HepG2 (cell line): Measurements from ENCODE around the gene IGDCC3. TPM values are rescaled to one million over a fixed set of nuclear protein-coding genes. Genes with fewer than 3 reads are reported as not detected.

ENCODE experiments used
- ATAC-seq: fragments of 200-7000 bp; cut with Tn5 transposase; 3 replicates; pipeline ENCODE4 v1.9.1; 2020; ENCODE audit warnings: mild to moderate bottlenecking, moderate library complexity
- BruUV-seq: library from RNA; stranded (reverse); fragments of 400-500 nt; replicated peaks from 2 replicates; lab custom pipeline; 2021; lab: Mats Ljungman, UMichigan
- CTCF ChIA-PET: fragments of 300-600 bp; formaldehyde crosslinking; extraction: SDS; loops from one replicate; lab custom pipeline; 2021; ENCODE audit warnings: low total read pairs, inconsistent platforms, low intra/inter-chr PET ratio; lab: Yijun Ruan, JAX
- POLR2A ChIA-PET: fragments of 350-600 bp; sonication (Branson Sonifier 250); formaldehyde crosslinking; loops from one replicate; lab custom pipeline; 2020; ENCODE audit warnings: antibody characterized with exemption, inconsistent platforms; lab: Yijun Ruan, JAX
- DNase-seq: peaks from one replicate; pipeline ENCODE4 v3.0.0-alpha.2; 2015; ENCODE audit warnings: low spot score
- FAIRE-seq: peaks from 3 replicates; lab custom pipeline; 2011; peaks lifted over from hg19 to GRCh38; lab: Jason Lieb, UNC
- H2AFZ ChIP-seq: one replicate; pipeline ENCODE4 v1.6.1; 2011; ENCODE audit warnings: low read length, inconsistent platforms
- H3K27ac ChIP-seq: fragments of 300-600 bp; 3 replicates; pipeline ENCODE4 v1.8.0; 2011; ENCODE audit warnings: mixed run types, mild to moderate bottlenecking, mixed read lengths, low read length, inconsistent platforms; ENCODE audit not compliant: insufficient read depth; ENCODE audit errors: extremely low read length
- H3K27me3 ChIP-seq, 2 experiments: fragments of 200-600 bp in 1 of 2; 2 replicates in 1 of 2; 3 replicates in 1 of 2; pipeline versions ENCODE4 v1.6.0 to v1.8.0; 2011; ENCODE audit warnings: low read length in 2 of 2, mild to moderate bottlenecking in 2 of 2, moderate library complexity in 2 of 2, inconsistent platforms in 1 of 2; ENCODE audit not compliant: insufficient read depth in 2 of 2, control insufficient read depth in 1 of 2
- H3K36me3 ChIP-seq, 2 experiments: fragments of 200-600 bp in 1 of 2; replicated peaks in 1 of 2; 2 replicates in 1 of 2; 3 replicates in 1 of 2; pipeline versions ENCODE4 v1.5.1 to v1.8.0; 2011; ENCODE audit warnings: low read length in 2 of 2, inconsistent platforms in 1 of 2; ENCODE audit not compliant: insufficient read depth in 2 of 2, control insufficient read depth in 1 of 2
- H3K4me1 ChIP-seq: 2 replicates; pipeline ENCODE4 v1.5.1; 2012; ENCODE audit warnings: low read length, inconsistent platforms; ENCODE audit not compliant: insufficient read depth
- H3K4me2 ChIP-seq: 2 replicates; pipeline ENCODE4 v1.6.0; 2011; ENCODE audit warnings: low read depth, low read length, inconsistent platforms
- H3K4me3 ChIP-seq, 3 experiments: fragments of 200-600 bp in 1 of 3; sonication (generic), shearing (Covaris generic) in 1 of 3; replicated peaks in 1 of 3; 2 replicates each; pipeline ENCODE4 v1.5.1; 2011 to 2016; ENCODE audit warnings: low read length in 3 of 3, inconsistent platforms in 2 of 3, low read depth in 2 of 3, mild to moderate bottlenecking in 2 of 3, control low read depth in 1 of 3, mixed read lengths in 1 of 3; ENCODE audit not compliant: insufficient read depth in 1 of 3
- H3K79me2 ChIP-seq: one replicate; pipeline ENCODE4 v1.6.1; 2011; ENCODE audit warnings: low read length, inconsistent platforms; ENCODE audit not compliant: insufficient read depth
- H3K9ac ChIP-seq: 2 replicates; pipeline ENCODE4 v1.6.0; 2011; ENCODE audit warnings: mild to moderate bottlenecking, low read depth, low read length, inconsistent platforms; ENCODE audit not compliant: insufficient read depth
- H3K9me3 ChIP-seq: 2 replicates; pipeline ENCODE4 v1.5.1; 2012; ENCODE audit warnings: mild to moderate bottlenecking, low read length
- H4K20me1 ChIP-seq: 2 replicates; pipeline ENCODE4 v1.6.0; 2011; ENCODE audit warnings: inconsistent platforms, mild to moderate bottlenecking, low read length, moderate library complexity; ENCODE audit not compliant: insufficient read depth
- KDM5A ChIP-seq: fragments of 200-600 bp; sonication (generic); IDR thresholded peaks from 2 replicates; pipeline ENCODE4 v1.7.0; 2018; ENCODE audit warnings: antibody characterized with exemption, mild to moderate bottlenecking, low read length, borderline replicate concordance
- NFYC ChIP-seq: IDR thresholded peaks from 2 replicates; pipeline ENCODE4 v1.6.1; 2016; ENCODE audit warnings: missing genetic modification reagents, missing compliant biosample characterization
- RNF2 ChIP-seq: fragments of 450-650 bp; conservative IDR thresholded peaks from 2 replicates; pipeline ENCODE4 v1.6.1; 2016; ENCODE audit warnings: low read depth
- SAFB2 ChIP-seq: sonication (generic); formaldehyde crosslinking; IDR thresholded peaks from 2 replicates; pipeline ENCODE4 v1.5.1; 2020; ENCODE audit warnings: missing genetic modification reagents, low read depth, mild to moderate bottlenecking, borderline replicate concordance
- SSRP1 ChIP-seq: IDR thresholded peaks from 2 replicates; pipeline ENCODE4 v1.6.1; 2016; ENCODE audit warnings: control low read depth
- ZBTB44 ChIP-seq: sonication (generic); formaldehyde crosslinking; IDR thresholded peaks from 2 replicates; pipeline ENCODE4 v1.4.0; 2020; ENCODE audit warnings: missing genetic modification reagents
- ZFP91 ChIP-seq: sonication (generic); formaldehyde crosslinking; IDR thresholded peaks from 2 replicates; pipeline ENCODE4 v1.9.0; 2022; ENCODE audit warnings: missing genetic modification reagents, mild to moderate bottlenecking, borderline replicate concordance
- ZNF292 ChIP-seq: sonication (generic); formaldehyde crosslinking; IDR thresholded peaks from 2 replicates; pipeline ENCODE4 v1.8.1; 2022; ENCODE audit warnings: mild to moderate bottlenecking, low read depth, missing genetic modification reagents, borderline replicate concordance
- ZNF333 ChIP-seq: sonication (generic); formaldehyde crosslinking; IDR thresholded peaks from 2 replicates; pipeline ENCODE4 v1.4.0; 2020; ENCODE audit warnings: mild to moderate bottlenecking, missing genetic modification reagents, borderline replicate concordance
- ZNF557 ChIP-seq: sonication (generic); formaldehyde crosslinking; IDR thresholded peaks from 2 replicates; pipeline ENCODE4 v1.4.0; 2020; ENCODE audit warnings: missing genetic modification reagents
- ZNF576 ChIP-seq: sonication (generic); formaldehyde crosslinking; IDR thresholded peaks from 2 replicates; pipeline ENCODE4 v1.4.0; 2020; ENCODE audit warnings: mild to moderate bottlenecking, missing genetic modification reagents
- ZNF687 ChIP-seq: sonication (generic); formaldehyde crosslinking; IDR thresholded peaks from 2 replicates; pipeline ENCODE4 v1.5.1; 2020; ENCODE audit warnings: mild to moderate bottlenecking, missing genetic modification reagents, moderate library complexity
- ZNF776 ChIP-seq: sonication (generic); formaldehyde crosslinking; IDR thresholded peaks from 2 replicates; pipeline ENCODE4 v1.4.0; 2020; ENCODE audit warnings: mild to moderate bottlenecking, missing genetic modification reagents
- WGBS: methylation state at CpG from one replicate; pipeline ENCODE4 v1.1.6; 2017; ENCODE audit warnings: low lambda C conversion rate; 5-methylcytosine and 5-hydroxymethylcytosine counted together
- in situ Hi-C: cut with HindIII; loops from 2 replicates; pipeline ENCODE4 v1.10.0; 2017; ENCODE audit warnings: low pct_unique_long_range_greater_than_20kb; ENCODE audit not compliant: extremely low pct_ligation_motif_present
- intact Hi-C: fragments of 100-400 bp; cut with micrococcal nuclease; formaldehyde crosslinking; loops from one replicate; pipeline ENCODE4 v1.10.0; 2022; ENCODE audit not compliant: unreplicated experiment
- polyA plus RNA-seq, 8 experiments: library from polyadenylated mRNA; depleted of rRNA in 3 of 8; stranded (reverse) in 7 of 8; unstranded in 1 of 8; fragments of >200 nt; fragmentation: Illumina TruSeq in 4 of 8; extraction: Trizol in 4 of 8; gene quantifications; 2 replicates each; pipeline versions ENCODE4 v1.2.1 to v1.2.3, GENCODE V29; 2011 to 2016; ENCODE audit warnings: low read depth in 4 of 8, missing spikeins in 1 of 8, mixed read lengths in 1 of 8; ENCODE audit not compliant: insufficient read depth in 1 of 8
- total RNA-seq, 5 experiments: library from RNA; depleted of rRNA; stranded (reverse); fragments of >200 nt; fragmentation: Illumina TruSeq; extraction: Trizol; gene quantifications; 2 replicates each; pipeline ENCODE4 v1.2.3, GENCODE V29; 2016; ENCODE audit warnings: low read depth in 1 of 5
- TF ChIP-seq, protein P1 (sequence below): sonication (generic); formaldehyde crosslinking; IDR thresholded peaks from 2 replicates; pipeline ENCODE4 v1.4.0; 2020; ENCODE audit warnings: missing genetic modification reagents

The IGDCC3 gene
- total and polyA plus RNA-seq, 2 of the 13 experiments (the other 11 are each of a cell fraction or from before 2014, with no cell fraction given), result 30.1 to 51.8 TPM

GRCh38 chr15:65300924-65301441, 76.8 kb downstream of the IGDCC3 start:
- DNase-seq (no peak), FAIRE-seq (no peak), ATAC-seq (no peak)
- intact Hi-C loops, result no loop called here
- 100% methylated on average over 12 of the region's 36 CpGs for WGBS
- Histone ChIP-seq H4K20me1 (no peaks in the 10 kb centered on the region), H3K4me2 (no peak overlapping the region), H3K9ac (no peak overlapping the region), H3K27me3 (no peaks in the 10 kb centered on the region; a peak in 1 of 5 replicates), H3K9me3 (no peaks in the 10 kb centered on the region), H3K36me3 (no peaks in the 10 kb centered on the region), H3K27ac (no peak overlapping the region), H3K4me3 (no peak overlapping the region), H2AFZ (no peak overlapping the region), H3K79me2 (peaks cover 13% of the 10 kb centered on the region), H3K4me1 (peaks cover 56% of the 10 kb centered on the region)
- in situ Hi-C loops, result no loop called here
- POLR2A ChIA-PET, result interaction anchor here (0.7 to 3.0 kb wide), 36 partner anchors 8 to 361 kb away, joined by 3 to 92 read pairs (median 5); partner anchors contain the start of genes CILP, CLPX, PARP16 and SLC51B
- TF ChIP-seq ZNF576 (CRISPR knock-in tag), result no peak
- TF ChIP-seq ZNF687 (CRISPR knock-in tag), result 0 out of 2 replicates have a peak, but pooled peaks have one; percentile 28
- no peak for TF ChIP-seq SAFB2 (CRISPR knock-in tag)
- TF ChIP-seq ZNF776, result no peak
- TF ChIP-seq ZFP91 (CRISPR knock-in tag), result 0 out of 2 replicates have a peak, but pooled peaks have one; percentile 17
- no peak for TF ChIP-seq ZNF292 (CRISPR knock-in tag)
- TF ChIP-seq, protein P1, sequence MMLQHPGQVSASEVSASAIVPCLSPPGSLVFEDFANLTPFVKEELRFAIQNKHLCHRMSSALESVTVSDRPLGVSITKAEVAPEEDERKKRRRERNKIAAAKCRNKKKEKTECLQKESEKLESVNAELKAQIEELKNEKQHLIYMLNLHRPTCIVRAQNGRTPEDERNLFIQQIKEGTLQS (CRISPR knock-in tag), result no peak
- TF ChIP-seq SSRP1 (CRISPR knock-in tag), result no peak
- no peak for TF ChIP-seq ZBTB44 (CRISPR knock-in tag)
- no peak for TF ChIP-seq RNF2
- no peak for TF ChIP-seq KDM5A
- TF ChIP-seq ZNF557 (CRISPR knock-in tag), result no peak
- no peak for TF ChIP-seq ZNF333
- no peak for TF ChIP-seq NFYC (CRISPR knock-in tag)
- no TSS peak for BruUV-seq
- CTCF ChIA-PET, result no interaction called here
